ENCODE data around the gene PCCA.
"Not testable (repeated sequence)": the region's sequence is repeated elsewhere in the genome, so short reads cannot be mapped to it uniquely, and the experiment has no call there.

The PCCA gene

GRCh38 chr13:100203696-100204367 is 114.9 kb downstream of the PCCA start:
- FAIRE-seq, result no peak
- DNase-seq (ENCODE audit: insufficient read length), result no peak
- TF ChIP-seq TAF1 (IDR thresholded peaks at IDR 0.05; ENCODE audit: borderline replicate concordance, low read depth, low read length), result no peak
- no peak for TF ChIP-seq POLR2AphosphoS5 (IDR thresholded peaks at IDR 0.05; ENCODE audit: low read depth, low read length)
- no peak for TF ChIP-seq POLR2A (IDR thresholded peaks at IDR 0.05; ENCODE audit: low read depth, low read length)

GRCh38 chr13:100208002-100208401 is 119.1 kb downstream of the PCCA start:
- DNase-seq (ENCODE audit: insufficient read length), result no peak
- no peak for TF ChIP-seq POLR2A (IDR thresholded peaks at IDR 0.05; ENCODE audit: low read depth, low read length)
- TF ChIP-seq POLR2AphosphoS5 (IDR thresholded peaks at IDR 0.05; ENCODE audit: low read depth, low read length), result no peak
- TF ChIP-seq TAF1 (IDR thresholded peaks at IDR 0.05; ENCODE audit: borderline replicate concordance, low read depth, low read length), result no peak
- no peak for FAIRE-seq

GRCh38 chr13:100208626-100209025 is 119.7 kb downstream of the PCCA start:
- DNase-seq (ENCODE audit: insufficient read length), result no peak

GRCh38 chr13:100209857-100210825 is 121.2 kb downstream of the PCCA start:
- DNase-seq (ENCODE audit: insufficient read length), result no peak
- no peak for FAIRE-seq
- TF ChIP-seq POLR2AphosphoS5 (IDR thresholded peaks at IDR 0.05; ENCODE audit: low read depth, low read length), result no peak
- no peak for TF ChIP-seq POLR2A (IDR thresholded peaks at IDR 0.05; ENCODE audit: low read depth, low read length)
- no peak for TF ChIP-seq TAF1 (IDR thresholded peaks at IDR 0.05; ENCODE audit: borderline replicate concordance, low read depth, low read length)

More at GRCh38 chr13:100208626-100209025, 119.7 kb downstream of the PCCA start:
- no peak for FAIRE-seq
- TF ChIP-seq POLR2AphosphoS5 (IDR thresholded peaks at IDR 0.05; ENCODE audit: low read depth, low read length) (no peak), POLR2A (IDR thresholded peaks at IDR 0.05; ENCODE audit: low read depth, low read length) (no peak), TAF1 (IDR thresholded peaks at IDR 0.05; ENCODE audit: borderline replicate concordance, low read depth, low read length) (no peak)

GRCh38 chr13:100211016-100211710 is 122.3 kb downstream of the PCCA start:
- TF ChIP-seq POLR2A (IDR thresholded peaks at IDR 0.05; ENCODE audit: low read depth, low read length), result no peak
- no peak for TF ChIP-seq TAF1 (IDR thresholded peaks at IDR 0.05; ENCODE audit: borderline replicate concordance, low read depth, low read length)
- TF ChIP-seq POLR2AphosphoS5 (IDR thresholded peaks at IDR 0.05; ENCODE audit: low read depth, low read length), result no peak
- FAIRE-seq (no peak), DNase-seq (ENCODE audit: insufficient read length) (no peak)

- DNase-seq (ENCODE audit: insufficient read length) (no peak), FAIRE-seq (no peak)
- TF ChIP-seq POLR2AphosphoS5 (IDR thresholded peaks at IDR 0.05; ENCODE audit: low read depth, low read length) (no peak), TAF1 (IDR thresholded peaks at IDR 0.05; ENCODE audit: borderline replicate concordance, low read depth, low read length) (no peak), POLR2A (IDR thresholded peaks at IDR 0.05; ENCODE audit: low read depth, low read length) (no peak)
Measured at GRCh38 chr13:100212904-100213553, 124.1 kb downstream of the PCCA start.

DNA sequence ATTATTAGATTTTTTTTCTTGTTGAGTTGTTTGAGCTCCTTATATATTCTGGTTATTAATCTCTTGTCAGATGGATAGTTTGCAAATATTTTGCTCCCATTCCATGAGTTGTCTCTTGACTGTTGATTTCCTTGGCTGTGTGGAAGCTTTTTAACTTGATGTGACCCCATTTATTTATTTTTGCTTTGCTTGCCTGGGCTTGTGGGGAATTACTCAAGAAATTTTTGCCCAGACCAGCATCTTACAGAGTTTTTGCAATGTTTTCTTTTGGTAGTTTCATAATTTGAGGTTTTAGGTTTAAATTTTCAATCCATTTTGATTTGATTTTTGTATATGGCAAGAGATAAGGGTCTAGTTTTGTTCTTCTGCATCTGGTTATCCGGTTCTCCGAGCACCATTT is 124.7 kb downstream of the PCCA start:
- FAIRE-seq (no peak), DNase-seq (ENCODE audit: insufficient read length) (no peak)
- TF ChIP-seq POLR2AphosphoS5 (IDR thresholded peaks at IDR 0.05; ENCODE audit: low read depth, low read length) (no peak), TAF1 (IDR thresholded peaks at IDR 0.05; ENCODE audit: borderline replicate concordance, low read depth, low read length) (no peak), POLR2A (IDR thresholded peaks at IDR 0.05; ENCODE audit: low read depth, low read length) (no peak)

DNA sequence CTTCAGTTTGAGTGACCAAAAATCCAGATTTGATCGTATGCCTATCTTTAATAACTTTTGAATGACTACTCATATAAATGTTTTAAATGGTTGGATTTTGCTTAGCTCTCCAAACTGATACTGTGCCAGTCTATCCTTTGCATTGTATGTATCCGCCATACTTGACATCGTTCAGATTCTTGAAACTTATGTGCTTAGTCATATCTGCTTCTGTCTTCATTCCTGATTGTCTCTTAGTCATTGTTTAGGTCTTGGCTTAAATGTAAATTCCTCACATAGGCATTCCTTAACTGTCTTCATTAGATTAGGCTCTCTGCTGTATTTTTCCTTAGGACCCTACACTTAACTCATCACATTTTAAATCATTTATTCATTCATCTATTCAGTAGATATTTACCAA is 126.0 kb downstream of the PCCA start:
- FAIRE-seq, result no peak
- DNase-seq (ENCODE audit: insufficient read length), result no peak
- TF ChIP-seq TAF1 (IDR thresholded peaks at IDR 0.05; ENCODE audit: borderline replicate concordance, low read depth, low read length), result no peak
- TF ChIP-seq POLR2AphosphoS5 (IDR thresholded peaks at IDR 0.05; ENCODE audit: low read depth, low read length), result no peak
- TF ChIP-seq POLR2A (IDR thresholded peaks at IDR 0.05; ENCODE audit: low read depth, low read length), result no peak

DNA sequence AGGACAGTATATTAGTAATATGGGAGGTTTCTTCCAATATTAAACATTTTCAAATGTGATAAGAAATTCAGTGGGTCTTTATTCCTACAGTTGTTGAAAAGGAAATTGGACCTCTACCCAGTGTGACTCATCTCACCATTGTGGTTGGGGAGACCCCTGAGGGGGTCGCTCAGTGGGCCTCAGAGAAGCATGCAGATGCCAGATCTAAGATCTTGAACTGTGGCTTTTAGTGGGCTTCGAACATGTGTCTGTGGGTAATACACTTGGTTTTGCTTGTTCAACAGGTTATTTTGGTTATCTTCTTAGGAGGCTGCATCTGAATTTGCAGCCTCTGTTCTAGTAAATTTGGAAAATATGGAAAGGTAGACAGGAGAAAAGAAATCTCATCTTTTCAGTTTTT is 132.3 kb downstream of the PCCA start:
- FAIRE-seq (no peak), DNase-seq (ENCODE audit: insufficient read length) (no peak)
- TF ChIP-seq TAF1 (IDR thresholded peaks at IDR 0.05; ENCODE audit: borderline replicate concordance, low read depth, low read length) (no peak), POLR2A (IDR thresholded peaks at IDR 0.05; ENCODE audit: low read depth, low read length) (no peak), POLR2AphosphoS5 (IDR thresholded peaks at IDR 0.05; ENCODE audit: low read depth, low read length) (no peak)

DNA sequence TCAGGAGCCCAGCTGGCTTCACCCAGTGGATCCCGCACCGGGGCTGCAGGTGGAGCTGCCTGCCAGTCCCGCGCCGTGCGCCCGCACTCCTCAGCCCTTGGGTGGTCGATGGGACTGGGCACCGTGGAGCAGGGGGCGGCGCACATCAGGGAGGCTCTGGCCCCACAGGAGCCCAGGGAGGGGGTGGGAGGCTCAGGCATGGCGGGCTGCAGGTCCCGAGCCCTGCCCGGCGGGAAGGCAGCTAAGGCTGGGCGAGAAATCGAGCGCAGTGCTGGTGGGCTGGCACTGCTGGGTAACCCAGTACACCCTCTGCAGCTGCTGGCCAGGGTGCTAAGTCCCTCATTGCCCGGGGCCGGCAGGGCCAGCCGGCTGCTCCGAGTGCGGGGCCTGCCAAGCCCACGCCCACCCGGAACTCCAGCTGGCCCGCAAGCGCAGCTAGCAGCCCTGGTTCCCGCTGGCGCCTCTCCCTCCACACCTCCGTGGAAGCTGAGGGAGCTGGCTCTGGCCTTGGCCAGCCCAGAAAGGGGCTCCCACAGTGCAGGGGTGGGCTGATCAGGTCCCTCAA is 135.2 kb downstream of the PCCA start:
- not testable (repeated sequence) for FAIRE-seq; DNase-seq (ENCODE audit: insufficient read length)

GRCh38 chr13:100229603-100230002 is 140.7 kb downstream of the PCCA start:
- FAIRE-seq, result no peak
- DNase-seq (ENCODE audit: insufficient read length), result no peak
- TF ChIP-seq TAF1 (IDR thresholded peaks at IDR 0.05; ENCODE audit: borderline replicate concordance, low read depth, low read length) (no peak), POLR2A (IDR thresholded peaks at IDR 0.05; ENCODE audit: low read depth, low read length) (no peak), POLR2AphosphoS5 (IDR thresholded peaks at IDR 0.05; ENCODE audit: low read depth, low read length) (no peak)

Data from GM12892 (cell line).